ENCODE results near the gene NBEAL1.

- TF ChIP-seq, protein P1, sequence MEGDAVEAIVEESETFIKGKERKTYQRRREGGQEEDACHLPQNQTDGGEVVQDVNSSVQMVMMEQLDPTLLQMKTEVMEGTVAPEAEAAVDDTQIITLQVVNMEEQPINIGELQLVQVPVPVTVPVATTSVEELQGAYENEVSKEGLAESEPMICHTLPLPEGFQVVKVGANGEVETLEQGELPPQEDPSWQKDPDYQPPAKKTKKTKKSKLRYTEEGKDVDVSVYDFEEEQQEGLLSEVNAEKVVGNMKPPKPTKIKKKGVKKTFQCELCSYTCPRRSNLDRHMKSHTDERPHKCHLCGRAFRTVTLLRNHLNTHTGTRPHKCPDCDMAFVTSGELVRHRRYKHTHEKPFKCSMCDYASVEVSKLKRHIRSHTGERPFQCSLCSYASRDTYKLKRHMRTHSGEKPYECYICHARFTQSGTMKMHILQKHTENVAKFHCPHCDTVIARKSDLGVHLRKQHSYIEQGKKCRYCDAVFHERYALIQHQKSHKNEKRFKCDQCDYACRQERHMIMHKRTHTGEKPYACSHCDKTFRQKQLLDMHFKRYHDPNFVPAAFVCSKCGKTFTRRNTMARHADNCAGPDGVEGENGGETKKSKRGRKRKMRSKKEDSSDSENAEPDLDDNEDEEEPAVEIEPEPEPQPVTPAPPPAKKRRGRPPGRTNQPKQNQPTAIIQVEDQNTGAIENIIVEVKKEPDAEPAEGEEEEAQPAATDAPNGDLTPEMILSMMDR (conservative IDR thresholded peaks at IDR 0.05; ENCODE audit: low read length) = no peak
- no peak for TF ChIP-seq EZH2phosphoT487 (IDR thresholded peaks at IDR 0.05; ENCODE audit: borderline replicate concordance)
Observed at GRCh38 chr2:202989749-202990148, 24.9 kb upstream of the NBEAL1 start.
